Astrocyte (in vitro differentiated cells and primary cell): ENCODE results near the gene NR0B1.
A peak's percentile ranks its signal among the peaks of the same experiment; 100 is the strongest.

Experiments used
- EZH2 ChIP-seq: IDR thresholded peaks from 2 replicates; pipeline ENCODE4 v1.6.1; 2012; ENCODE audit warnings: mild to moderate bottlenecking, low read length, inconsistent platforms; ENCODE audit not compliant: insufficient read depth
- TF ChIP-seq, protein P1 (sequence below): IDR thresholded peaks from 2 replicates; pipeline ENCODE4 v1.5.1; 2011; ENCODE audit warnings: low read depth, mild to moderate bottlenecking, inconsistent platforms, low read length, moderate library complexity; ENCODE audit not compliant: insufficient read depth

DNA sequence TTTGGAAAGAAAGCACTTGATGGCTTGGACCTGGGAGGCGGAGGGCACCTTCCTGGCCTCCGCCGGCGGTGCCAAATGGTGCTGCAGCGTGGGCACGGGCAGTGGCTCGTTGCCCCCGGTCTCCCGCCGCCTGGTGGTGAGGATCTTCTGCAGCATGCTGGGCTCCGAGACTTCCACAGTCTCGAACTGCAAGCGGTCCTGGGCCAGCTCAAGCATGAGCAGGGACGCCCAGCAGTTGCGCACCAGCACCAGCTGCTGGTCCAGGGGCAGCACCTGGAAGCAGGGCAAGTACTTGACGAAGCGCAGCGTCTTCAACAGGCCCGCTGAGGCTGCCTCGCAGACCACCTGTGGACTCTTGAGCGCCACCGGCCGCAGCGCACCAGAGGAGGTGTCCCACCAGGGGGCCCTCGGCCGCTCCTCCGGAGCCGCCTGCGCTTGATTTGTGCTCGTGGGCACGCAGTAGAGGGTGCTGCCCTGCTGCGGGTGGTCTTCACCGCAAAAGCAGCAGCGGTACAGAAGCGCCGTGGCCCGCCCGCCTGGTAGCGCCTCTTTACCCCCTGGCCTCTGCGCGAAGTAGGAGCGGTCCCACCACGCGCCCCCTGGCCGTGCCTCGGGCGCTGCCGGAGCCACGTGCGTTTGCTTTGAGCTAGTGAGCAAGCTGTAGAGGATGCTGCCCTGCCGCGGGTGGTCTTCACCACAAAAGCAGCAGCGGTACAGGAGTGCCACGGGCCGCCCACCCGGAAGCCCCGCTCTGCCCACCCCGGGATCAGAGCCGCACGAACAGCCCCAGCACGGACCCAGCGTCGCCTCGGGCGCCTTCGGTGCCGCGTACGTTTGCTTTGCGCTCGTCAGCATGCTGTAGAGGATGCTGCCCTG lies 689 bp downstream of the NR0B1 start:
- TF ChIP-seq, protein P1, sequence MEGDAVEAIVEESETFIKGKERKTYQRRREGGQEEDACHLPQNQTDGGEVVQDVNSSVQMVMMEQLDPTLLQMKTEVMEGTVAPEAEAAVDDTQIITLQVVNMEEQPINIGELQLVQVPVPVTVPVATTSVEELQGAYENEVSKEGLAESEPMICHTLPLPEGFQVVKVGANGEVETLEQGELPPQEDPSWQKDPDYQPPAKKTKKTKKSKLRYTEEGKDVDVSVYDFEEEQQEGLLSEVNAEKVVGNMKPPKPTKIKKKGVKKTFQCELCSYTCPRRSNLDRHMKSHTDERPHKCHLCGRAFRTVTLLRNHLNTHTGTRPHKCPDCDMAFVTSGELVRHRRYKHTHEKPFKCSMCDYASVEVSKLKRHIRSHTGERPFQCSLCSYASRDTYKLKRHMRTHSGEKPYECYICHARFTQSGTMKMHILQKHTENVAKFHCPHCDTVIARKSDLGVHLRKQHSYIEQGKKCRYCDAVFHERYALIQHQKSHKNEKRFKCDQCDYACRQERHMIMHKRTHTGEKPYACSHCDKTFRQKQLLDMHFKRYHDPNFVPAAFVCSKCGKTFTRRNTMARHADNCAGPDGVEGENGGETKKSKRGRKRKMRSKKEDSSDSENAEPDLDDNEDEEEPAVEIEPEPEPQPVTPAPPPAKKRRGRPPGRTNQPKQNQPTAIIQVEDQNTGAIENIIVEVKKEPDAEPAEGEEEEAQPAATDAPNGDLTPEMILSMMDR: no peak
- peak; percentile 57 for TF ChIP-seq EZH2
